Activated T-helper 1 cell treated with Interleukin-2 at 50 U/mL for 16 hours (primary cell): ENCODE data around the gene EID3.
"Not testable (repeated sequence)": the region's sequence is repeated elsewhere in the genome, so short reads cannot be mapped to it uniquely, and the experiment has no call there.

Experiments used
- DNase-seq: peaks from one replicate; pipeline ENCODE4 v3.0.0-alpha.2; 2020; ENCODE audit warnings: low read depth

Gene EID3

DNA sequence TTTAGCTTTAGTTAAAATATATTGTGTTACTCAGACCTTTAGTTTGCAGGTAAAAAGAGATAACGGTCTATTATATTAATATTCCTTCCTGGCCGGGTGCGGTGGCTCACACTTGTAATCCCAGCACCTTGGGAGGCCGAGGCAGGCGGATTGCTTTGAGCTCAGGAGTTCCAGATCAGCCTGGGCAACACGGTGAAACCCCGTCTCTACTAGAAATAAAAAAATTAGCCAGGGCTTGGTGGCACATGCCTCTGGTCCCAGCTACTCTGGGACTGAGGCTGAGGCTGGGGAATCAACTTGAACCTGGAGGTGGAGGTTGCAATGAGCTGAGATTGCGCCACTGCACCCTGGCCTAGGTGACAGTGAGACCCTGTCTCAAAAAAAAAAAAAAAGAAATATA is 13.2 kb upstream of the EID3 start:
- no peak for DNase-seq

DNA sequence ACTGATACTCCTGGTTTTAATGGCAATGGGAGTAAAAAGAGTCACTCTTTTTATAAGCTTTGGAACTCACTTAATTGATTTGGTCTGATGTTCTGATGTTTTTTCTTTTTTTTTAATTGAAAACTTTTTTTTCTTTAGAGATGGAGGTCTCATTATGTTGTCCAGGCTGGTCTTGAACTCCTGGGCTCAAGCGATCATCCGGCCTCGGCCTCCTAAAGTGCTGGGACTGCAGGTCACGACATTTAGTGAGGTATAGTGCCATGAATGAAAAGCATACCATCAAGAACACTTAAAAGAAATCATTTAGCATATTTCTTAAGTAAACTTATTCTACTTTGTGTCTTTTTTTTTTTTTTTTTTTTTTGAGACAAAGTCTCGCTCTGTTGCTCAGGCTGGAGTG is 12.7 kb upstream of the EID3 start:
- DNase-seq, result no peak

DNA sequence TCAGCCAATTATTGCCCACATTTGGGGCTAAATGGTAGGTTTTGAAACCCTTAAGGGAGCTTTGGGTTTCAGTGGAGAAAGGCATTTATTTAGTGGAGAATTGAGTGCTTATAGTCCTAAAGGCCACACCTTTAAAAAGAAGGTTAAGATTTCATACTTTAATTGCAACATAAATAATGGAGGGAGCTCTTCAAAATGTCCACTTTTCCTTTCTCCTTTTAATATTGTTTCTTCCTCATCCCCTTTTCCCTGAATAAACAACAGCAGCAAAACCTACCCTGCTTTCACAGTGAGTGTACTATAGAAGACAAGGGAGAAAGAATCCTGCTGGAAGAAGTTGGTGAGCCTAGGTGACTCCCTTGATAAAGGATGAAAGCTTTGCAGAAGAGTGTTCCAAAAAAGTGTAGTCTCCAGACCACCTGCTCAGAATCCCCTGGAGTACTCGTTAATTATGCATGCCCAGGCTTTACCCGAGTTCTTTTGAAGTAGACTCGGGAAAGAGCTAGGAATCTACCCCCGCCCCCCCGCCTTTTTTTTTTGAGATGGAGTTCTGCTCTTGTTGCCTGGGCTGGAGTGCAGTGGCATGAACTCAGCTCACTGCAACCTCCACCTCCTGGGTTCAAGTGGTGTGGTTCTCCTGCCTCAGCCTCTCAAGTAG is 11.5 kb upstream of the EID3 start:
- DNase-seq, result no peak

DNA sequence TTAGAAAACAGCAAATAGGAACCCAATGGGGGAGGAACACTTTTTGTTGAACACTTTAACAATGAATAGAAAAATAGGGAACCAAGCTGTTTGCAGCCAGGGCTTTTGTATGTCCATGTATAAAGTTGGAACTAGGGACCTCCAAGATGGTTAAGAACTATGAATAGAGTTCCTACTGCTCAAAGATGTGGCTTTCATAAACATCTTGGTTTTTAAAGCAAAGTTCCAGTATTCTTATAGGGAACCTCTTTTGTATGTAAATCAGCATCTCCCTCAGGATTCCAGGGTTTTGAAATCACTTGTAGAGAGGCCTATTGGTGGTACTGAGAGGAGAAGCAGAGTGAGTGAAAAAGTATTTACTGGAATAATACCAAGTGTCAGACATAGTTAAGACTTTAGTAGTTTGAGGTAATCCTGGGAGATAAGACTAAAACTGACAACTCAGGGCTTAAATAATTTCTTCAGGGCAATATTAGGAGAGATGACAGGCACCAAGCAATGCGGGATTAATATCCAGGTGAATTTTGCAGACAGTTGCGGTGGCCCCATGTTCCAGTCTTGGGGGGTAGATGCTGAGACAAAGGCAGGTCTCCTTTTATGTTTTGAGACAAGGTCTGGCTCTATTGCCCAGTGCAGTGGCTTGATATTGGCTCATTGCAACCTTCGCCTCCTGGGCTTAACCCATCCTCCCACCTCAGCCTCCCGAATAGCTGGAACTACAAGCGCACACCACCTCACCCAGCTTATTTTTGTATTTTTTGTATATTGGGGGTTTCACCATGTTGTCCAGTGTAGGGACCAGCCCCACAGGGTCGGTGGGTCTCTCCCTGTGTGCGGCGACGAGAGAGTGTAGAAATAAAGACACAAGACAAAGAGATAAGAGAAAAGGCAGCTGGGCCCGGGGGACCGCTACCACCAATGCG is 10.4 kb upstream of the EID3 start:
- DNase-seq, result no peak

DNA sequence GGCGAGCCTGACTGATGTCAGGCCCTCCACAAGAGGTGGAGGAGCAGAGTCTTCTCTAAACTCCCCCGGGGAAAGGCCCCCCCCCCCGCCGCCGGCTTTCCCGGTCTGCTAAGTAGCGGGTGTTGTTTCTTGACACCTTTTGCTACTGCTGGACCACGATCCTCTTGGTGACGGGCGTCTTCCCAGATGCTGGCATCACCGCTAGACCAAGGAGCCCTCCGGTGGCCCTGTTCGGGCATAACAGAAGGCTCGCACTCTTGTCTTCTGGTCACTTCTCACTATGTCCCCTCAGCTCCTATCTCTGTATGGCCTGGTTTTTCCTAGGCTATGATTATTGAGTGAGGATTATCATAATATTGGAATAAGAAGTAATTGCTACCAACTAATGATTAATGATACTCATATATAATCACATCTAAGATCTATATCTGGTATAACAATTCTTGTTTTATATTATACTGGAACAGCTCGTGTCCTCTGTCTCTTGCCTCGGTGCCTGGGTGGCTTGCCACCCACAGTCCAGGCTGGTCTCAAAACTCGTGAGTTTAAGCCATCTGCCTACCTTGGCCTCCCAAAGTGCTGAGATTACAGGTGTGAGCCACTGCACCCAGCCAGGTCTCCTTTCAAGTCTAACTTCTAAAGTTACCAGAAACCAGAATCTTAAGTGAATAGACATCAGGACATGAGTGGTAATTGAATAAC is 9.2 kb upstream of the EID3 start:
- DNase-seq, result not testable (repeated sequence)

DNA sequence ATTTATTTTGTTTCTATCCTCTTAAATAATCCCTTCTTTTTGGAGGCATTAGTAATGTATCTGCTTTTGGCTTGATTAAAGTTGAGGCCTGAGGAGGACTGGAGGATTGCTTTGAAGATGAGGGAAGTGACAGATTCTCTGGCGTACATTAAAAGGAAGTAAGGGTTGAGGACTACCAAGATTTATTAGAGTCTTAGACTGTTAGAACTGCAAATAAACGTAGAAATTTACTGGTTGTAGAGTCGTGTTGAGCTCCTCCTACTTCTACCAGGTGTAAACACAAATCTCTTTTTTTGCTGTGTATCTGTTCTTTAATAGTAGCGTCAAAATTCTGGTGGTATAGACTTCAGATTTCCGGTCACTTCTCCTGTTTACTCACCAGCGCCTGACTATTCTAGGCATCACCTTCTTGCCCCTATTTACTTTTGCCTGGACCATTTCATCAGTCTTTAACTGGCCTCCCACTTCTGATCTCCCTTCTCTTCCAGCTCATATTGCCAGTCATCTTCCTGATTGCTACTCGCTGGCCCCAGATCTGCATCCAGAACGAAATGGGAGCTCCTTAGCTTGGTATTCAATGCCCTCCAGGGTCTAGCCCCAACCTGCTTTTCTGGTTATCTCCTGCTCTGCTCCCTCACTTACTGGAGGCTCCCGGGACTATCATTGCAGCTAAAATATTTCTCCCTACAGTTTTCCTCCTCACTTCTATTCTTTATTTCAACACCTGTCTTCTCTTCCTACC is 8.4 kb upstream of the EID3 start:
- no peak for DNase-seq

DNA sequence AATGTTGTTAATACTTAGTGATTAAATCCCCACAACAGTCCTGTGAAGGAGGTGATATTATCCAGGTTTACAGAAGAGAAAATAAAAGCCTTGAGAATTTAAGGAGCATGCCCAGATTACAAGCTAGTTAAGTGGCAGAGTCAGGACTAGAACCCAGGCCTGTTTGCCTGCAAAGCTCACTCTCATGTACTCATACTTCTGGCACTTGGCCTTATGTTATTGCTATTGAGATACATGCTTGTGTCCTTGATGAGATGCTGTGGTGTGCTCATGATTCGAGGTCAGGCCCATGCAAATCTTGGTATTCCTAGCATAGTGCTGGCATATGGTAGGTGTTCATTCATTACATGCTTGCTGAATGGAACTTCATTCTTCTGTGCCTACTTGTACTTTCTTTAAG is 7.6 kb upstream of the EID3 start:
- DNase-seq, result no peak

DNA sequence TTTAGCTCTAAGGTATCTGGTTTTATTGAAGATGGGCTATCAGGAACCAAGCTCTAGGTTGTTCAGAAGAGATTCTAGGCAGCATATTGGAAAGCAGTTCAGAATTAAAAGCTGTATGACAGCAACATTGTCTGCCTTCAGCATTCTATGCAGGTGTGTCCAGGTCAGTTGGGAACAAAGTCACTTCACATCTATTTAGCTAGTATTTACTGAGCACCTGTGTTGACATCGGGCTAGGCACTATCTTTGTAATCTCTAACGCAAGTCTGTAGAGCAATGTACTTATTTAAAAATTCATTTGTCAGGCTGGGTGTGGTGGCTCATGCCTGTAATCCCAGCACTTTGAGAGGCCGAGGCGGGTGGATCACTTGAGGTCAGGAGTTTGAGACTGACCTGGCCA is 6.8 kb upstream of the EID3 start:
- DNase-seq, result no peak

DNA sequence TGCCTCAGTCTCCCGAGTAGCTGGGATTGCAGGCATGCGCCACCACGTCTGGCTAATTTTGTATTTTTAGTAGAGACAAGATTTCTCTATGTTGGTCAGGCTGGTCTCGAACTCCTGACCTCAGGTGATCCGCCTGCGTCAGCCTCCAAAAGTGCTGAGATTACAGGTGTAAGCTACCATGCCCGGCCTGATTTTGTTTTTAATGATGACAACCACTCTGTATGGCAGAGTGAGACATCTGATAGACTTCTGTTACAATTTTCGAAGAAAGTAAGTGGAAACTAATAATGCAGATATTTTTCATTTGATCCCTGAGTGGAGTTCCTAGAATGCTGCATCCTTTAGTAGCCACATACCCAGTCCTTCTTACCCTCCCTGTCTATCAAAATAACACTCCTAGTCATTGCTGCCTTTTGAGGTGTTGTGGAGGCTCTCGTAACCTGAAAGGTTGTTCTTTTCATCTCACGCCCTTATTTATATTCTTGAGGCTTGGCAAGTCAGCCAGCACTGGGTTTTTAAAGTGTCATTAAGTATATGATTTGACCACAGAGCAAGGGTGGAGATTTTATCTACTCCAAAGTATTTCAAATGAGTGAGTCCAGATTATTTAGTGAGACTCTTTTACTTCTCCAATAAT is 5.9 kb upstream of the EID3 start:
- DNase-seq, result no peak

DNA sequence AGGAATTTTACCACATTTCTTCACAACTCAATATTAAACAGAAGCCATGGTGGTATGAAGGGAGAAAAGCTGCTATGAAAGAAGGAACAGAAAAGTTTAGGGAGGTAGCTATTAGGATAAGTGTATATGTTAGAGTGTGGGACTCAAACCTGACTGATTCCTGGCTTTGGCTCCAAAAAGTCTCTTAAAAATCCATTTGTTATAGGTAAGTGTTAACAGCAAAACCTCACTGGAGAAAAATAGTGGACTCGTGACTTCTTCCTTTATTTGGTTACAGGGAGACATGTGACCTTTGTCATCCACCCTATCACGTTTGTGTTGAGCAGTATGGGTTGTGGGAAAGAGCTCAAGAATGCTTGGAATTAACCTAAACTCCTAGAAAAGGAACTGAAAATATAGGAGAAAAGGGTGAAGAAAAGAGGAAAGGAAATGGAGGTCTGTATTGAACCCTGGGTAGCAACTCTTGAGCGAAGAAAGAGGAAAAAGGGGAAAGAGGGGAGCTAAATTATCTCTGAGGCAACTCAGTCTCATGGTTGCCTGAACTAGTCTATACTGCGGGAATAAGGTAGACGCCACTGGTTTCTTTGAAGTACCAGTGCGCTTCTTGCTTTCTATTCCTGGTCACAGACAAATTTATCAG is 3.6 kb upstream of the EID3 start:
- DNase-seq, result no peak

DNA sequence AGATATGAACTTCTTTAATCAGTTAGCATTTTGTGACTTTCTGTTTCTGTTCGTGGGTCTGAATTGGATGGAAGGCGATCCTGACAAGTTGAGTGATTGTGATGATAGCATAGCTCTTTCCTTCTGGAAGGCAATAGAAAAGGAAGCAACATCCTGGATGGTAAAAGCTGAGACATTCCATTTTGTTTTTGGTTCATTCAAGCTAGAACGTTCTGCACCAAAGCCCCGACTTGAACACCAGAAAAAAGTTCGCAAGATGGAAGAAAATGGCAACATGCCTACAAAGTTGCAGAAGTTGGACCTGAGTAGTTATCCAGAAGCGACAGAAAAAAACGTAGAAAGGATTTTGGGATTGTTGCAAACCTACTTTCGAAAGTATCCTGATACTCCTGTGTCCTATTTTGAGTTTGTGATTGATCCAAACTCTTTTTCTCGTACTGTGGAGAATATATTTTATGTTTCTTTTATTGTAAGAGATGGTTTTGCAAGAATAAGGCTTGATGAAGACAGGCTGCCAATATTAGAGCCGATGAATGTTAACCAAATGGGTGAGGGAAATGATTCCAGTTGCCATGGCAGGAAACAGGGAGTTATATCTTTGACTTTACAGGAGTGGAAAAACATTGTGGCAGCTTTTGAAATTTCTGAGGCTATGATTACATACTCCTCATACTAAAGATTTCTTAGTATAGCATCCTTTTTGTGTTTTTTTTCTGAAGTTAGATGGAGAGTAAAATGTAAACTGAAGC is 896 bp downstream of the EID3 start:
- DNase-seq, result no peak

DNA sequence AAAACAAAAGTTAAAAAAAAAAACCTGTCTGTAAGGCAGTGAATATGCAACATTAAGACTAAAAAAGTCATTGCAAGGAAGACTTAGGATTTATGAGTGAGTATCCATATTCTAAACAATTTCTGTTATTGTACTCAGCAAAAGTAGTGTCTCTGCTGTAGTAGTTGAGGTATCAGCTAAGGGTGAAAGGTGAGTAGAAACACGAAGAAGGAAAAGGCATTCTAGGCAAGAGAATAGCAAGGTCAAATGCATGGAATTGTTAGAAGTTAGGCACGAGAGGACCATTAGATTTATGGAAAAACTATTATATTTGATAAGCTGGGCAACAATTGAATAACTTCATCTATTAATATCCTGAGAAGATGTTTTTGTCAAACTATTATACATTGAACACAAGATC is 1.8 kb downstream of the EID3 start:
- no peak for DNase-seq

DNA sequence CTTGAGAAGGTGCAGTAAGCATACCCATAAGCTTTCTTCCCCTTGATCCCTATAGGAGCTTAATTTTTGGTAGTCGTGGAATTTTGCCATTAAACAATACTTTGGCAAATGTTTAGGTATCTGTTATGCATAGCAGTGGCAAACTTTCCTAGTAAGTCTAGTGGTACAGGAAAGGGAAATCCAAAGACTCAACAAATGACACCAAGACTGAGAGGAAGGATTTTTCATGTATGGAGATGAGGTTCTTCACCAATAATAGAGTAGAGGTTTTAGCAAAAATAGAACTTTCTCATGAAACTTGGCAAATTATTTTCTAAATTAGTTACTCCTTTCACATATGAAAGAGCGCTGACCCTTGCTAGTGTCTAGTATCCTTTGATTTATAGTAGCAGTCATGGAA is 2.8 kb downstream of the EID3 start:
- no peak for DNase-seq

DNA sequence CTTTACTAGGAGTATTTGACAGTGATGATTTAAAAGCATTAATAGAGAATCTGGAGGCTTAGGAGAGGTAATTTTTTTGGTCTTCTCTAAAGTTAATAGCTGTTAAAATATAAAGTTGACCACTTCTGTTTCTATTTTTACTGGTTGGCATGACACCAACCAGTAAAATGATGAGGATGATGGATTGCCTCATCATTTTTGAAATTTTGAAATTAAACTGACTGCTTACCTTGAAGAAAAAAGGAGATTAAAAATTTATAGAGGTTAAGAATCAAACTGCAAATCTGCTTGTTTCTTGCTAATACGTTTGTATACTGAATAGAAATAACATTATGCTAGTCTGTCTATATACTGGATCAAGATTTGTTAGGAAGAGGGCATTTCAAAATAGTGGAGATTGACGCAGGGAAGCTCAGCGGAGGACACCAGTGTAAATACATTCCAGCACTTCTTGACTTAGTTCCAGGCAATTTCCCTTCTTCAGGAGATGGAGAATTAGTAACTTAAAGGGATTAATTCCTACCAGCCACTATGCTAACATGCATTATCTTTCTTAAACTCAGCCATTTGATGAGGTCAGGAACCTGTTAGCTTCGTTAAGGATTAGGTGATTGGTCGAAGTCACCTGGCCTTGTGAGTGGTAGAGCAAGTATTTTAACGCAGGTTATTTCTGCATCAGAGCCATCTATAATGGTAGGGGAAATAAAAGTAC is 3.6 kb downstream of the EID3 start:
- DNase-seq, result no peak

DNA sequence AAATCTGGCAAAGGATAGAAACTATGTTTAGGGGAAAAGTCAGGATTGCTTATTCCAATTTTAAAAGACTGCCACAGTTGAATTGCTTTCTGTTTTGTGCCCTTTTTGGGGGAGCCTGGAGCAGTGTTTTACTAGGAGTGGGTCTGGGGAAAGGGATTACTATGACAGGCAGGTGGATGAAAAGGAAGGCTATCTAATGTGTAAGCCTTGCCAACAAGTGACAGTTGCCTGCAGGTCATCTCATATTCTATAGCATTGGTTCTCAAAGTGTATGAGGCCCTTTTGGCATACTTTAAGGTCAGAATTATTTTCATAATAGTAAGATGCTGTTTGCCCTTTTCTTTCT is 4.1 kb downstream of the EID3 start:
- DNase-seq, result no peak

DNA sequence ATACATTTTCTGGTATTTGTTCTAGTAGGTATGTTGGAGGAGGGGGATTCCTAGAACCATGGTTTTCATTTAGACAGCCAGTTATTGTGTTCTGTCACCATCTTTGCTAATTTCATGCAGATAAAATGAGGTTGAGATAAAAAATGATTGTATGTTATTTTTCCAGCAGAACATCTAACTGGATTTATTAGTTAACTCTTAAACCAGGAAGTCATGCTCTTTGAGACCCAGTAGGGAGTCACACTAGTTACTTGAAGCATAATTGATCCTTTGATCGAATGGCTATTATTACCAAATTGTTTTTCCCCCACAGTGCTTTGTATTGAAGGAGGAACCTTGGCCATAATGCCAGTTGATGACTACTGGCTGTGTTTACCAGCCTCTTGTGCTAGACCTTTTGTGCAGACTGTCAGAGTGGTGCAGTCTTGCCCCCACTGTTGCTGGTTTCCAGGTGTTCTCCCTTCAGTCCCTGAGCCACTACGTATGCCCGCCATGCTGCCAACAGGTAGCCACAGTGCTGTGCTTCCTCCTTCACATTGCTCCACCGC is 6.0 kb downstream of the EID3 start:
- DNase-seq, result no peak

DNA sequence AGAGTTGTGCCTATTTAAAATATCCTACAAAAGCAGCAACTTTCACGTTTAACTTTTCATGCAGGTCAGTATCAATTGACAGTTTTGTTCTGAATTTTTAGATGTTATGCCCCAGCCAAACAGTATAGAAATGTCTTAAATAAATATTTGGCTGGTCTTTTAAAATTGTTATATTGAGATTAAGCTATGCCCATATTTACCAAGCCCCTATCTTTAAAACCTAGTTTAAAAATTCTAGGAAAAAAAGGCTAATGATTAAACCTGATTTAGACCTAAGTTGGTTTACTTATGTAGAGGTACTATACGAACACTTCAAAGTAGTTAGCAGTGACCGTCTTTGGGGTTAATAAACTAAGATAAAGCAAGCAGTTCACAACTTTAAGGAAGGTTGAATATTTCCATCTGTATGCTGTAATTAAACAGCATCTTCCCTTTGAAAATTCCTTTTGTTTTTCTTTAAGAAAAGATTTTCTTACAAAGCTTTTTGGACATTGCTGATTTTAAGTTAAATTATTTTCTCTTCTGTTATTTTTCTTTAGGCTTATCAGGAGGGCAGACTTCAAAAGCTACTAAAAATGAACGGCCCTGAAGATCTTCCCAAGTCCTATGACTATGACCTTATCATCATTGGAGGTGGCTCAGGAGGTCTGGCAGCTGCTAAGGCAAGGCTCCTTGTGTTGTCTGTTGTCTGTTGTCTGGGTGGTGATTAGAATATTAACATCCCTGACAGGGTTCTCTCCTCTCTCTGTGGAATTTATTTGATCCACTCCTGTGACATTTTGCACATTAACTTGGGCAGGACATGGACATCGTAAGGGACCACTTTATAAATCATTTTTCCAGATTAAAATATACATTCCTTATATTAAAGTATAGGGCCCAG is 7.5 kb downstream of the EID3 start:
- DNase-seq, result no peak

DNA sequence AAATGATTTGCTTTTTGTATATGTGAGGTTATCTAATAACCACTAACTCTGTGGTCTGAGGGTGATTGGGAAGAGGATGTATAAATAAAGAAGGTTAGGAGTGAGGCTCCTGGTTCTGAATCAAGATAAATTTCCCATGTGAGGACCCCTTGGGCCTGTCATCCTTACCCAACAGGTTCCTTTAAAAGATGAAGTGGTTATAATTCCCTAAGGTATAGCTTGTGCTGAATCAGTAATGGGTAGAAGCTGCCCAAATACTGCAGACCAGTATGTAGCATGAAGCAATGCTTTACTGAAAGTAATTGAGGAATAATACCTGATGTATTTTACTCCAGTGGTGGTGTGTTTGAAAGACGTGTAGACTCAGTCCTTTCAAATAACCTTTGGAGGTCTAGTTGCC is 8.7 kb downstream of the EID3 start:
- DNase-seq, result no peak

DNA sequence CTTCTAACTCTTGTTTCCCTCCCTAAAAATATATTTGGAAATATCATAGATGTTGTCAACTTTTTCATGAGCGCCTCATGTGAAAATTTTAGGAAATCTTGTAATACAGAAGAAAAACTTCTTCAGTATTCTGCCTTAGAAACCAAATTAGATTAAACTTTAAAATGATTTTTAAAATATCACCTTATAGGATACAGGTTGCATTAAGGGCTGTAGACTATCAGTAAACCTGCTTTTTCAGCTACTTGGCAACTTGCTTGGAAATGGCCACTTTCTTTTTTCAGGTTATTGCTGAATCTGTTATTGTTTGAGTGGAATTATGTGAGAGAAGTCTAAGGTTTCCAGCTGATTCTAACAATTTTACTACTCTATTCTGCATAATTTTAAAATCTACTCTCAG is 9.1 kb downstream of the EID3 start:
- DNase-seq, result no peak
